GM21717 (cell line): ENCODE data around the gene ABHD17C.

ENCODE experiments used
- ATAC-seq: cut with Tn5 transposase; IDR thresholded peaks from one replicate; pipeline ENCODE4 v1.9.1; 2021; ENCODE audit warnings: mild to moderate bottlenecking, moderate library complexity; ENCODE audit not compliant: unreplicated experiment

ABHD17C gene

DNA sequence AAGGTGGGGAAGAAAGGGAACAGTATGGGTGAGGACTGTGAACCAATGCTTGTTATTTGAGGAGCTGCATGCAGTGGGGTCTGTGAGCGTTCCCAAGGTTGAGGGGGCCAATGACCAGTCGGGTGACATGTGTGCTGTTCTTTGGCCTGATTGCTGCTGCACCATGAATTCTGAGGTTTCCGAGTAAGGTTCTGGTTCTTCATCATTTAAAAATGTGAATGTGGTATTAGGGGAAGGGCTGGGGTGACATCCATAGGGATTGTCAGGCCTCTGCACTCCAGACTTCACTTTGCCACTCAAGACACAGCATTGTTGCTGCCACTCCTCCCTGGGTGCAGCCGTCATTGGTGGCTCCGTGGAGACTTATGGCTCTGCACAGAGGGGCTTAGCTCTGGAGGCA is 32.5 kb downstream of the ABHD17C start:
- ATAC-seq: no peak

GRCh38 chr15:80730387-80730786 is 35.3 kb downstream of the ABHD17C start:
- ATAC-seq: no peak

GRCh38 chr15:80730926-80731325 is 35.8 kb downstream of the ABHD17C start:
- no peak for ATAC-seq

- ATAC-seq: no peak
Measured at GRCh38 chr15:80732167-80732566, 37.1 kb downstream of the ABHD17C start.

GRCh38 chr15:80732818-80733217 is 37.7 kb downstream of the ABHD17C start:
- no peak for ATAC-seq

GRCh38 chr15:80733460-80733859 is 38.4 kb downstream of the ABHD17C start:
- no peak for ATAC-seq

DNA sequence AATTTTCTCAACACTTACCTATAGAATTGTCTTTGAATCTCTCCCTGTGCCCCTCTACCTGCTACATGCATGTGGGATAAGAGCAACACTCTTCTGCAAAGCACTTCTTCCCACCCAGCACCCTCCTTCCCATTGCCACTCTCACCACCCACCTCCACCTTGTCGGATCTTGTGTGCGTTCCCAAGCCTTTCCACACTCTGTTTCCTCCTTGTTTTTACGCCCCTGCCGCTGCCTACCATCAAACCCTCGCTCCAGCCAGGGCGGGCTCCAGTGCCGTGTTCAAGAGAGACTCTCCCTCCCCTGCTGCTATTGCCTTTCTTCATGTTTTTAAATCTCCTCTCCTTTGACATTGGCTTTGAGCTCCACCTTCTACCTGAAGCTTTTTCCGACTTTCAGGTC is 40.2 kb downstream of the ABHD17C start:
- no peak for ATAC-seq

- no peak for ATAC-seq
Measured at GRCh38 chr15:80736560-80736959, 41.5 kb downstream of the ABHD17C start.

DNA sequence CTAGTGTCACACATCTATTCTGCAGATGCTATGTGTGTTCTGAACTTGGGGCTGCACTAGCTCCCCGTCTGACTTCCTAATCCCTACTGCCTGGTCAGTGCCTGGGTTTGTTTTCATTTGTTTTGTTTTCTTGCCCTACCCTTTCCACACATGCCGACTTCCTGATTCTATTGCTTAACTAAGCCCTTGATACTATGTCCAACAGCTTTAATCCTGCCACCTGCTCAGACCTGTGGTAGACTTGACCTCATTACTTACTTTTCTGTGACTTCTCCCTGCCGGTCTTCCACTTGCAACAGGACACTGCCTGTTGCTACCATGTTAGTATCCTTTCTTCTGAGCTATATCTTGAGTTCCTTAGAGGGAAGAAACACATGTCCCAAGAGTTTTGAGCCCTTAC is 44.8 kb downstream of the ABHD17C start:
- no peak for ATAC-seq

- ATAC-seq: no peak
Measured at GRCh38 chr15:80742081-80742480, 47.0 kb downstream of the ABHD17C start.

DNA sequence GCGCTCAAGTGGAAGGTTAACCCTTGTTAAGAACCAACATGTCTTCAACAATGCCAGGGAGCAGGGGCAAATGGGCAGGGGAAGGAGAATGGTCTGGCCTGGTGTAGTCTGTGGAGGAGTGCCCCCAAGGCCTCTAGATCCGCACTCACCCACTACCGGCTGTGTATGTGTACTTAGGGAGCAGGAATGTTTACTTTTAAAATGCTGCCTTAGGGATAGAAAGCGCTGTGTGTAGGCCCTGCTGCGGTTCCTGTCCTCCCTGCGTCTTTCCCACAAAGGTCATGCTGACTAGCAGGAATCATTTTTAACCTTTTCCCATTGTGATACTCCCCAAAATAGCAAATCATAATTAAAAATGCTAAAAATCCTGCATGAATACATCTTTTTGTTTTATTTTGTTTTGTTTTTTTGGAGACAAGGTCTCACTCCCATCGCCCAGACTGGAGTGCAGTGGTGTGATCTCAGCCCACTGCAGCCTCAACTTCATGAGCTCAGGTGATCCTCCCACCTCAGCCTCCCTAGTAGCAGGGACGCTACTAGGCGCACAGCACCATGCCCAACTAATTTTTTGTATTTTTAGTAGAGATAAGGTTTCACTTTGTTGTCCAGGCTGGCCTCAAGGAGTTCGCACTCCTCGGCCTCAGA is 48.2 kb downstream of the ABHD17C start:
- ATAC-seq: no peak

DNA sequence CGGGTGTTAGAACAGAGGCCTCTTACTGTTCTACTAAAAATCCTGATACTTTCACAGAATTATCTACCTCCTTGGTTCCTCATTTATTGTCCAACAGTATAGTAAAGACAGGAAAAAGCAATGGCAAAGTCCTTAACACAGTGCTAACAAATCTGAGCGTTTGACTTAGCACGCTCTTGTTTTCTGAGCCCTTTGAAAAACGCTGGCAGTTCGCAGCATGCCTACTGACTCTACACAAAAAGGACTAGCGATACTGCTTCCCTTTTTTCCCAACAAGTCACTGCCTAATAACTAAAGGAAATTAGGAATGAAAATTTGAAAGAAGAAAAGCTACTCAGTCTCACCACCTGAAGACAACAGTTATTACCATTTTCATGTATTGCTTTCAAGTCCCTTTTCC is 49.3 kb downstream of the ABHD17C start:
- no peak for ATAC-seq

- ATAC-seq: no peak
Measured at GRCh38 chr15:80744826-80745225, 49.7 kb downstream of the ABHD17C start.

GRCh38 chr15:80745888-80746287 is 50.8 kb downstream of the ABHD17C start:
- ATAC-seq: no peak

- no peak for ATAC-seq
Measured at GRCh38 chr15:80747317-80748053, 52.4 kb downstream of the ABHD17C start.

GRCh38 chr15:80749589-80749988 is 54.5 kb downstream of the ABHD17C start:
- no peak for ATAC-seq

DNA sequence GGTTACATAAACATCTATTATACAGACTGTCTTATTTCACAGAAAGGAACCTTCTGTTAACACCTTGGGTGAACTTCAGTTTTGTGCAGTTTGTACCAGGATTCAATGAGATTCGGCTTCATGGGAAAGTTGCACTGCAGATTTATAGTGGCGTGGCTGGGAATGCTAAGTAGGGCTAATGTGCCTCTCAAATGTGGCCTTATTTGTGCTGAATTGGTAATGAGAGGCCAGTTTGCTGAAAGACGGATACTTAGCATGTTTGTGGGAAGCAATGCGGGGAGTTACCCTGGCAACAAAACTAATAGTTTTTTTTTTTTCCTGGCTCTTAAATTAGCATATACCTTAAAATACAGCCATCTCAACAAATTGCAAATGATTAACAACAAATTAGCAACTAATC is 55.5 kb downstream of the ABHD17C start:
- ATAC-seq: no peak

- no peak for ATAC-seq
Measured at GRCh38 chr15:80752204-80752603, 57.1 kb downstream of the ABHD17C start.

DNA sequence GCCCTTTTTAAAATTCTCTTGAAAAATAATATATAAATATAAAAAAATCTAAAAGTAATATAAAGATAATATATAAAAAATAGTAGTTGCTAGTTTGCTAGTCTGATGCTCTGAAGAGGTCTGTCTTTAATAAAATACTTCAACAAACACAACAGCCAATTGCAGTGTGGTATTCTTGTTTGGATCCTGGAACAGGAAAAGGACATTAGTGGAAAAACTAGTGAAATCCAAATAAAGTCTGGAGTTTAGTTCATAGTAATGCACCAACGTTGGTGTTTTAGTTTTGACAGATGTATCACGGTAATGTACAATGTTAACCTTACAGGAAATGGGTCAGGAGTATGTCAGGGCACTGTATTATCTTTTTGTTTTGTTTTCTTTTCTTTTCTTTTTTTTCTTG is 58.1 kb downstream of the ABHD17C start:
- ATAC-seq: no peak

DNA sequence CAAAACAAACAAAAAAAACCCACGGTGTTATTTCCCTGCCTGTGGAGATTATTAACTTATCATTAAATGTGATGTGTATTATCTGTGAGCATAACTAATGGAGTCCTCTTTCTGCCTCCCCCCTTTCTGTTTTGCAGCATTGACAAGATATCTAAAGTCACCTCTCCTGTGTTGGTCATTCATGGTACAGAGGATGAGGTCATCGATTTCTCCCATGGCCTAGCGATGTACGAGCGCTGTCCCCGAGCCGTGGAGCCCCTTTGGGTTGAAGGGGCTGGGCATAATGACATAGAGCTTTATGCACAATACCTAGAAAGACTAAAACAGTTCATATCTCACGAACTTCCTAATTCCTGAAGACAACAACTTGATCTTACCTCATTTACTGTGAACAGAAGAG is 58.9 kb downstream of the ABHD17C start:
- no peak for ATAC-seq

- no peak for ATAC-seq
Measured at GRCh38 chr15:80755885-80756284, 60.8 kb downstream of the ABHD17C start.

DNA sequence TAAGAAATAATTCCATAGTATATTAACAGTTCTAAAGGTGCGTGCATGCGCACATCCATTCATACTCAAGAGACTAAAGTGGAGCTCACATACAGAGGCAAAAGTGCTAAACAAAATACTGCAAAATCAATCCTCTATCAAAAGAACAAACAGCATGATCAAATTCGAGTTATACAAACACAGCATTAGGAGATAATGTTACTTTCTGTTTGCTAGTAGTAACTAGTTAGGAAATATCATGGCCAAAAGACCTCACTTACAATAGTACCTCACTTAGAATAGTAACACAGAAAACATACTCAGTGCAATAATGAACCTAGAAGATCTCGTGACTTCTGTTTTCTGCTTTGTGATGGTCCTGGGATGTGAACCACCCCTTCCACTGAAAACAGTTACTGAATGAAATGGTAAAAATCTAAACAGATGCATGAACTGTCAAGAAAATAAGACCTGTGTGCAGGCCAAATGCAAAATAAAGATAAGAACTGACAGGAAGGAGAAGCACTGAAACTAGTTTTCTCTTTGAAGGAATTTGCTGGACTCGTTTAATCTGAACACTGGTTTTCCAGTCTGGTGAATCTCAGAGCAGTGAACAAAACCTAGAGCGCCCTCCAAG is 63.1 kb downstream of the ABHD17C start:
- no peak for ATAC-seq
